ENCODE results near the gene SPI1.
"Not testable (repeated sequence)": the region's sequence is repeated elsewhere in the genome, so short reads cannot be mapped to it uniquely, and the experiment has no call there.

Gene SPI1

DNA sequence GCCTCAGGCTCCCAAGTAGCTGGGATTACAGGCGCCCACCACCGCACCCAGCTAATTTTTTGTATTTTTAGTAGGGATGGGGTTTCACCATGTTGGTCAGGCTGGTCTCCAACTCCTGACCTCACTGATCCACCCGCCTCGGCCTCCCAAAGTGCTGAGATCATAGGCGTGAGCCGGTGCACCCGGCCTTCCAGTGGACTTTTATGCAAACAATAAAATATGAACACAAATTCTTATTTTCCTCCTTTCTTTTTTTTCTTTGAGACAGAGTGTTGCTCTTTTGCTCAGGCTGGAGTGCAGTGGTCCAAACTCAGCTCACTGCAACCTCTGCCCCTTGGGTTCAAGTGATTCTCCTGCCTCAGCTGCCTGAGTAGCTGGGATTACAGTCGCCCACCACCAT is 61.8 kb downstream of the SPI1 start:
- DNase-seq = not testable (repeated sequence)

GRCh38 chr11:47314992-47315391 is 63.4 kb downstream of the SPI1 start:
- no peak for DNase-seq

DNA sequence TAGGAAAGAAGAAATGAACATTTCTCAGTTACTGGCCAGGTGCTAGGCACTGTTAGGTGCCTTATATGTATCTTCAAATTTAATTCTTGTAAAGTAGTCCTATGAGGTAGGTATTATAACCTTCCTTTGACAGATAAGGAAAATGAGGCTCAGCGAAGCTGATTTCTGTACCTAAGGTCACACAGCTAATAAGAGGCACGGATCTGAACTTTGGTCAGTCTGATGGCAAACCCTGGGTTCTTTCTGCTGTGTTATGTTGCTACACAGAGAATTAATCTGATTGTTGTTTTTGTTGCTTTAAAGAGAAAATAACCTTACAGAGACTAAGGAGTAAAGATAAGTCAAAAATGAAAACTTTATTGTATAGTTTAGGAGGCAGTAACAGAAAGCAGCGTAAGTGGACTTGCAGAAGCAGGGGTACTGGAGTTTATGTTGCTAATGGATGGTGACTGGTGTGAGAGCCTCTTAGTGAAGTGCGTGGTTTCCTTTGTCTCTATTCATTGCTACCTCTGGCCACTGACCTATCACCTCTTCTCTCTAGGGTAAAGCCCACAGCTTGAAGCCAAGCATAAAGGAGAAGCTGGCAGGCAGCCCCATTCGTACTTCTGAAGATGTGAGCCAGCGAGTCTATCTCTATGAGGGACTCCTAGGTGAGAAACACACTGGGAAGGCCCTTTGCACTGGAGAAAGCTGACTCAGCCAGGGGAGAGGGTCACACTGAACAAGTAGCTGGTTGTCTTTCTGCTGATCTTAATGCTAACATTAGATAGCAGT is 70.1 kb downstream of the SPI1 start:
- no peak for DNase-seq

- no peak for DNase-seq
These were observed 71.9 kb downstream of the SPI1 start for GRCh38 chr11:47306484-47306844.

DNA sequence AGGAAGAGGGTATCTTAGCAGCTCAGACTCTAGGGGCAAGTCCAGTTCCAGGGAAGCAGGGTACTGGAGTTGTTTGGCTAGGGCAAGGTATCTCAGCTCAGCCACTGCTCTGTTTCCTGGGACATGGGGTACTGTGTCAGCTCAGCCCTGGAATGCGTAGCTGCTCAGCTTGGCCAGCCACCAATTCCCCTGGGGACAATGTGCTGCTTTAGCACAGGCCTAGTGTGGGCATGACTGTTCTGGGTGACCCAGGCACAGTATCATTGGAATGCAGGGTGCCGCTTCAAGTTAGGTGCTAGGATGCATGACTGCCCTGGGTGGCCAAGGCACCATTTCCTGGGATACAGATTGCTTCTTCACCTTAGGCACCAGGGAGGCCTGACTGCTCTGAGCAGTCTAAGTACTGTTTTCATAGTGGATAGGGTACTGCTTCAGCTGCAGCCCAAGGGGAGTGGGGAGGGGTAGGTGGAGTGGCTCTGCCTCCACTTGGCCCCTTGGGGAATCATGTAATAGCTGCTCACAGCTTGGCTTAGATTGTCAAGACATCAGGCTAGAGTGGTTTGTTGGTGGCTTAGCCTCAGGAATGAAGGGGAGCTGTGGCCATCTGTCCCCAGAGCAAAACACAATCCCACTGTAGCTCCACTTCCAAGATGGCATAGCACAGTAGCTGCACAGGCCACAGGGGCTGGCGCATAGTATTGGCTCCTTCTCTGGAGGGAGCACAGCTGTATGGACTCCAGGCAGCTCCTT is 72.4 kb downstream of the SPI1 start:
- DNase-seq = no peak
